NT2/D1 (cell line): ENCODE measurements around the gene NAALADL2.

ENCODE experiments used
- SUZ12 ChIP-seq: IDR thresholded peaks from 2 replicates; pipeline ENCODE4 v1.6.1; 2011; ENCODE audit not compliant: insufficient read length, insufficient read depth; ENCODE audit errors: extremely low read depth
- YY1 ChIP-seq: IDR thresholded peaks from 2 replicates; pipeline ENCODE4 v1.6.1; 2011; ENCODE audit not compliant: insufficient read length, insufficient read depth
- ZNF274 ChIP-seq: IDR thresholded peaks from 2 replicates; pipeline ENCODE4 v1.6.1; 2011; ENCODE audit warnings: mild to moderate bottlenecking, low read depth, low read length

DNA sequence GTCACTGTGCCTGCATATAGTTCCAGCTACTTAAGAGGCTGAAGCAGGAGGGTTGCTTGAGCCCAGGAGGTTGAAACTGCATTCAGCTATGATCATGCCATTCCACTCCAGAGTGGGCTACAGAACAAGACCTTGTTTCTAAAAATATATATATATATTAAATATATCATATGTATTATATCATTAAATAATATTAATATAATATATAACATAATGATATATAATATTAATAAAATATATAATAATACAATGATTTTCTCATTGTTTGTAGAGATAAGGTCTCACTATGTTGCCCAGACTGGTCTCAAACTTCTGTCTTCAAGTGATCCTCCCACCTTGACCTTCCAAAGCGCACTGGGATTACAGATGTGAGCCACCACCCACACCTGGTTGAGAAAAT, 101.8 kb downstream of the NAALADL2 start:
- no peak for TF ChIP-seq YY1
- no peak for TF ChIP-seq ZNF274
- TF ChIP-seq SUZ12, result no peak
